Psoas muscle (tissue), 8 donors: Measurements from ENCODE around the gene GNB1L. TPM values are rescaled to one million over a fixed set of nuclear protein-coding genes. Genes with fewer than 3 reads are reported as not detected.
A peak's percentile ranks its signal among the peaks of the same experiment; 100 is the strongest.

Source experiments
- ATAC-seq, 4 donors: fragments of 200-7000 bp; cut with Tn5 transposase; one replicate each; pipeline ENCODE4 v1.9.1; 2020; ENCODE audit warnings: moderate library complexity in 3 of 4, mild to moderate bottlenecking in 2 of 4
- DNase-seq, 2 donors: peaks; one replicate each; pipeline ENCODE4 v3.0.0-alpha.2; 2020
- H3K27ac ChIP-seq: fragments of 200-600 bp; one replicate; pipeline ENCODE4 v1.8.0; 2022
- H3K27me3 ChIP-seq, 3 donors: fragments of 200-600 bp in 1 of 3; one replicate each; pipeline versions ENCODE4 v1.6.1 to v1.8.0; 2013 to 2022; ENCODE audit warnings: low read length in 2 of 3, mild to moderate bottlenecking in 2 of 3, moderate library complexity in 1 of 3; ENCODE audit not compliant: insufficient read depth in 3 of 3
- H3K36me3 ChIP-seq, 2 donors: fragments of 200-600 bp in 1 of 2; one replicate each; pipeline versions ENCODE4 v1.6.1 to v1.8.0; 2013 to 2022; ENCODE audit warnings: low read depth in 1 of 2, mild to moderate bottlenecking in 1 of 2, moderate library complexity in 1 of 2; ENCODE audit not compliant: insufficient read depth in 1 of 2
- H3K4me1 ChIP-seq: fragments of 200-600 bp; one replicate; pipeline ENCODE4 v1.8.0; 2022
- H3K4me3 ChIP-seq: fragments of 200-600 bp; one replicate; pipeline ENCODE4 v1.8.0; 2022; ENCODE audit warnings: mild to moderate bottlenecking
- H3K9me3 ChIP-seq: fragments of 200-600 bp; one replicate; pipeline ENCODE4 v1.8.0; 2022
- WGBS, 3 donors: extraction: QIAGEN DNeasy Blood & Tissue Kit; methylation state at CpG; one replicate each; pipeline versions ENCODE4 v1.1.6 to v1.1.7; 2013; 5-methylcytosine and 5-hydroxymethylcytosine counted together
- intact Hi-C, 2 donors: fragments of 100-400 bp; cut with DNase I; formaldehyde crosslinking; loops; one replicate each; pipeline versions ENCODE4 v1.11.0 to v1.14.2; 2022
- polyA plus RNA-seq, 3 donors: library from polyadenylated mRNA; stranded (reverse); fragments of 200-250 nt; gene quantifications; one replicate each; pipeline ENCODE4 v1.2.3, GENCODE V29; 2013
- total RNA-seq, 4 donors: library from RNA; stranded (reverse); fragmentation: NEBNext Ultra II Directional in 2 of 4; extraction: Animal tissue kit (Norgen Biotek cat#: 25700) in 2 of 4; gene quantifications; one replicate each; pipeline versions ENCODE4 v1.2.1 to v1.2.4, GENCODE V29; 2021 to 2023
- TF ChIP-seq, protein P1 (sequence below): fragments of 200-600 bp; IDR thresholded peaks from one replicate; pipeline ENCODE4 v1.8.0; 2022; ENCODE audit warnings: antibody characterized with exemption
- donor health status: healthy with polysubstance abuse.
- donor health status: DM: no; HTN: no; CAD: no; lungs with moderate emphysema.
- donor health status: Bipolar disorder and iron deficiency.
- donor health status: healthy.
- donor health status: DM: yes; HTN: yes; CAD: no.
- donor health status: DM: no; HTN: no; CAD: no.
- donor health status: DM: no; HTN: no; CAD: no.
- donor health status: DM: yes; HTN: yes; CAD: no.

GNB1L gene
- total and polyA plus RNA-seq, 7 donors, result 1.5 to 7.6 (median 3.3) TPM

DNA sequence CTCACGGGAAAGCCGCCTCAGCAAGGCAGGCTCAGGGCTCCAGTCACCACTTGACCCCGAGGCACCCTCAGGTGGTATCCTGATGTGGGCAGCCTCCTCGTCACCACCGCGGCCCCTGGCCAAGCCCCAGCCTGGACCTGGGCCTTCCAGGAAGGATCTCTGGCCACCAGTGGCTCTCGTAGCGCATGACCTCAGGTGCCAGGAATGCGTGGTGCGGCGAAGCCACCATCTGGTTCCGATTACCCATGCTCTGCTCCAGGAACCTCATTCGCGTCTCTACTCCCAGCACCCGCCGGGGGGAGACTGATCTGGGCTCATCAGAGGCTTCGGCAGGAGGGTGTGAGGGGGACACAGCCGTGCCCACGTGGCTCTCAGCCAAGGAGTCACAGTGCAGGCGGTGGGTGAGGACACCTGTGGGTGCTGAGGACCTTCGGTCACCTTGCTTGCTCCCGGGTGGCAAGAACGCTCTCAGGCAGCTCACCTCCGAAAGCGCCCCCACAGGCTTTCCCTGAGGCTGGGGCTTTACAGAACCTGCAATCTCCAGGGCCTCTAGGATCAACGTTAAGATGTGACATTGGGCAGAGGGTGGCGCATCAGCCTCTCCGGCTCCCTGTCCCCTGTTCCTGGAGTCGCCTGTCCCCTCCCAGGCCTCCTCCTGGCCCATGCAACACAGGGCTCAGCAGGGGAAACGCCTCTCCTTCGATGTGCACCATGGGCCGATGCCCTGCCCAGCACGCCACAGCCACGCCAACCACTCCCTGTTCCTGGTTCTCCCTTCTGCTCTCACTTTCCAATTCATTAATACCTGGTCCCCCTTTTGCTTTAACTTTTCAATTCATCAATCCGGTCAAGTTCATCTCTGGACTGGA lies 55.1 kb downstream of the GNB1L start:
- Histone ChIP-seq H3K4me3 (no peak overlapping the region), H3K27me3 (no peaks in the 10 kb centered on the region), H3K4me1 (peaks cover 23% of the 10 kb centered on the region), H3K27ac (peak overlapping the region; percentile 77), H3K36me3 (no peaks in the 10 kb centered on the region), H3K9me3 (no peaks in the 10 kb centered on the region)
- ATAC-seq (peak; percentile 90 to 94 (median 92)), DNase-seq (peak; percentile 88 to 94)
- TF ChIP-seq, protein P1, sequence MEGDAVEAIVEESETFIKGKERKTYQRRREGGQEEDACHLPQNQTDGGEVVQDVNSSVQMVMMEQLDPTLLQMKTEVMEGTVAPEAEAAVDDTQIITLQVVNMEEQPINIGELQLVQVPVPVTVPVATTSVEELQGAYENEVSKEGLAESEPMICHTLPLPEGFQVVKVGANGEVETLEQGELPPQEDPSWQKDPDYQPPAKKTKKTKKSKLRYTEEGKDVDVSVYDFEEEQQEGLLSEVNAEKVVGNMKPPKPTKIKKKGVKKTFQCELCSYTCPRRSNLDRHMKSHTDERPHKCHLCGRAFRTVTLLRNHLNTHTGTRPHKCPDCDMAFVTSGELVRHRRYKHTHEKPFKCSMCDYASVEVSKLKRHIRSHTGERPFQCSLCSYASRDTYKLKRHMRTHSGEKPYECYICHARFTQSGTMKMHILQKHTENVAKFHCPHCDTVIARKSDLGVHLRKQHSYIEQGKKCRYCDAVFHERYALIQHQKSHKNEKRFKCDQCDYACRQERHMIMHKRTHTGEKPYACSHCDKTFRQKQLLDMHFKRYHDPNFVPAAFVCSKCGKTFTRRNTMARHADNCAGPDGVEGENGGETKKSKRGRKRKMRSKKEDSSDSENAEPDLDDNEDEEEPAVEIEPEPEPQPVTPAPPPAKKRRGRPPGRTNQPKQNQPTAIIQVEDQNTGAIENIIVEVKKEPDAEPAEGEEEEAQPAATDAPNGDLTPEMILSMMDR, result no peak
- WGBS, 3 donors, result 39 to 48% (median 39%) methylated on average over 35 of the region's 35 CpGs
- intact Hi-C loops, result loop anchor here in 1 of 2 donors (1.0 to 5.0 kb wide), 3 partner anchors 38 to 55 kb away; partner anchors contain the start of genes GNB1L and RTL10

DNA sequence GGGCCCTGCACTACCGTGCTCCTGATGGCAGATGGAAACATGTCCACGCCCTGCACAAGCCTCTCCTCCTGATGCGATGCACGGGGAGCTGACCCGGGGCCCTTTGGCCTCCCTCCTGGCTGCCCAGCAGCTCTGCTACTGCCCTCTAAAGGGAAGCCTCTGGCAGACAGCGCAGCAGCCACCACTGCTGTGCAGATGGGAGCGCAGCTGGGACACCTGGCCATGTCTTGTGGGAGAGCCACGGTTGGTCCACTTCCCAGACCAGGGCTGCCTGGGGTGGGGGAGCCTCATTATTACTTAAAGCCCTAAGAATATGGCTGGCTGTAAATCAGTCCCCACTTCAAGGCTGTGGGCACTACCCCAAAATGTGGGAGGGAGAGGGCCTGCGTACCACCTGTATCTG lies 55.8 kb downstream of the GNB1L start:
- Histone ChIP-seq H3K27me3 (no peaks in the 10 kb centered on the region), H3K4me1 (peaks cover 20% of the 10 kb centered on the region), H3K27ac (peak overlapping the region; percentile 77), H3K9me3 (no peaks in the 10 kb centered on the region), H3K36me3 (no peaks in the 10 kb centered on the region), H3K4me3 (no peak overlapping the region)
- intact Hi-C loops, result loop anchor here in 1 of 2 donors (1.0 to 5.0 kb wide), 3 partner anchors 38 to 56 kb away; partner anchors contain the start of genes GNB1L and RTL10
- TF ChIP-seq, protein P1, result no peak
- DNase-seq, result peak in 1 of 2 donors; percentile 62
- peak in 3 of 4 donors; percentile 44 to 70 (median 62) for ATAC-seq
- 38 to 42% (median 39%) methylated on average over 6 to 9 of the region's 9 CpGs for WGBS, 3 donors

DNA sequence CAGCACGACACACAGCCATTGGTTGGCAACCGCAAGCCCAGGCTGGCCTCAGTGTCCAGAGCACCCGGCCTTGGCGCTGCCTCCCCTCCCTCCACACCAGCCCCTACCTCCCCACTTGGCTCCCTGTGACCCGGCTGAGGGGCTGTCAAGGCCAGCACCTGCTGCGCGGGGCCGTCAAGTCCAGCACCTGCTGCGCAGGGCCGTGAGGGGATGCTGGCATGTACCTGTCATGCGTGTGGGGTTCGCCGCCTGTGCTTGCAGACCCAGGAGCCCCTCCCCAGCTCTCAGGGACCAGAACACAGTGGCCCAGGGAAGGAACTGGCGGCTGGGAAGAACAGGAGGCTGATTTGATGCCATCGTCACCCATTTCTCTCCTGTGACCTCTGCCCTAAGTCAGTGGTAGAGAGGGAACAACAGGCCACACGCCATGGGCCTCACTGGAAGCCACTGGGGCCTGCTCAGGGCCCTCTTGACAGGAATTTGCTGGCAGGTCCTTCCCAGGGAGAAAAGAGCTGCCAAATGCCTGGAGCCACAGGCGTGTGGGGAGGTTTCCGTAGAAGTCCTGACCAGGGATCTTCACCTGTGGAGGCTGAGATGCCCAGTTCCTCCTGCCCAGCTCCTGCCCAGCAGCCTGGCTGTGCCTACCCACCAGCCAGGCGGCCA lies 56.5 kb downstream of the GNB1L start:
- H3K27ac ChIP-seq, result no peak overlapping the region
- 87 to 95% (median 90%) methylated on average over 19 of the region's 19 CpGs for WGBS, 3 donors
- H3K9me3 ChIP-seq, result no peaks in the 10 kb centered on the region
- H3K27me3 ChIP-seq, result no peaks in the 10 kb centered on the region
- DNase-seq (peak in 1 of 2 donors; percentile 56), ATAC-seq (no peak)
- peaks cover 17% of the 10 kb centered on the region for H3K4me1 ChIP-seq
- H3K36me3 ChIP-seq, result no peaks in the 10 kb centered on the region
- TF ChIP-seq, protein P1, result no peak
- intact Hi-C loops, result loop anchor here in 1 of 2 donors (2.0 to 5.0 kb wide), 2 partner anchors 51 to 57 kb away; partner anchors contain the start of genes GNB1L and RTL10
- no peak overlapping the region for H3K4me3 ChIP-seq

DNA sequence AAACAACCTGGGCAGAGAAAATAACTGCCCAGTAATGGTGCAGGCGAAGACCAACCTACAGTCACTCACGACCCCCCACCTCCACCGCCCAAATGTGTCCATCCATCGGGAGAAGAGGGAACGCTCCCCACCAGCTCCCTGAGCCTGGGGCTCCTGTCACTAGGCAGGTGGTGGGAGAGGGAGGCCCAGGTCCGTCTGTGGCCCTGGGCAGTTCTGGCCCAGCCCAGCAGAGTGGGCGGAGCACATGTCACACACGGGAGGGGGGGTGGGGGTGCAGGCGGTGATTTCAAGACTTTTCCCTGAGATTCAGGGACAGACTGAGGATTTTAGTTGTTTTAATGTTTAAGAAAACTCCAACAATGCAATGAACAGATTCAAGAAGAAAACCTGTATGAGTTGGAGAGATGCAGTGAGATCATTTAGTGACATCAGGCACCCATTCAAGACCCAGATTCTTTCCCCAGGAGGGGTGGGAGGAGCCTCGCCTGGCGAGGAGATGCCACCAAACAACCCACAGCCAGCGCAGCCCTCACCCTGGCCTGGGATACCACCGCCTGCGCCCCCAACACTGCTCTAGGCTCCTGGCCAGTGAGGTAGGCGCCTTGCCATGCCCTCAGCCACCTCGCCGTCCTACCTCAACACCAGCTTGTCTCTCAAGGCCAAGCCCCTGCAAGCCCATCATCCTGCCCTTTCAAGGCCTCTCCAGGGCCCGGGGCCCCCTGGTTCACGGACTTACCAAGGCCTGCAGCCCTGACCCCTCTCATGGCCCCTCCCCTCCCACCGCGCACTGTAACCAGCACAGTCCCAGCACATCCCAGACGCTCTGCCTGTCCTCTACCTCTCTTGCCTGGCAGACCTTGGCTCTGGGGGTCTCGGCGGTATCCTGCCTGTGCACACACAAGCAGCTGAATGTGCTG lies 57.3 kb downstream of the GNB1L start:
- Histone ChIP-seq H3K9me3 (no peaks in the 10 kb centered on the region), H3K4me1 (peaks cover 17% of the 10 kb centered on the region), H3K36me3 (no peaks in the 10 kb centered on the region), H3K4me3 (no peak overlapping the region), H3K27me3 (no peaks in the 10 kb centered on the region), H3K27ac (no peak overlapping the region)
- DNase-seq (peak in 1 of 2 donors; percentile 50), ATAC-seq (no peak)
- intact Hi-C loops, result loop anchor here in 1 of 2 donors (2.0 to 5.0 kb wide), 2 partner anchors 50 to 57 kb away; partner anchors contain the start of genes GNB1L and RTL10
- TF ChIP-seq, protein P1, result no peak
- WGBS, 3 donors, result 82 to 86% (median 85%) methylated on average over 24 of the region's 24 CpGs
